Prostate gland (tissue), 2 donors: Measurements from ENCODE around the gene GULP1.
A peak's percentile ranks its signal among the peaks of the same experiment; 100 is the strongest.

Experiments used
- POLR2A ChIP-seq: fragments of 450-650 bp; IDR thresholded peaks from one replicate; pipeline ENCODE4 v1.6.1; 2016; ENCODE audit warnings: antibody characterized with exemption, mild to moderate bottlenecking
- TF ChIP-seq, protein P1 (sequence below), 4 experiments: fragments of 200-600 bp in 2 of 4; fragments of 450-650 bp in 2 of 4; sonication (generic) in 2 of 4; IDR thresholded peaks; 1 replicate in 3 of 4; 2 replicates in 1 of 4; pipeline ENCODE4 v1.5.1; 2016 to 2019; ENCODE audit warnings: antibody characterized with exemption in 4 of 4, mild to moderate bottlenecking in 2 of 4, moderate library complexity in 2 of 4

DNA sequence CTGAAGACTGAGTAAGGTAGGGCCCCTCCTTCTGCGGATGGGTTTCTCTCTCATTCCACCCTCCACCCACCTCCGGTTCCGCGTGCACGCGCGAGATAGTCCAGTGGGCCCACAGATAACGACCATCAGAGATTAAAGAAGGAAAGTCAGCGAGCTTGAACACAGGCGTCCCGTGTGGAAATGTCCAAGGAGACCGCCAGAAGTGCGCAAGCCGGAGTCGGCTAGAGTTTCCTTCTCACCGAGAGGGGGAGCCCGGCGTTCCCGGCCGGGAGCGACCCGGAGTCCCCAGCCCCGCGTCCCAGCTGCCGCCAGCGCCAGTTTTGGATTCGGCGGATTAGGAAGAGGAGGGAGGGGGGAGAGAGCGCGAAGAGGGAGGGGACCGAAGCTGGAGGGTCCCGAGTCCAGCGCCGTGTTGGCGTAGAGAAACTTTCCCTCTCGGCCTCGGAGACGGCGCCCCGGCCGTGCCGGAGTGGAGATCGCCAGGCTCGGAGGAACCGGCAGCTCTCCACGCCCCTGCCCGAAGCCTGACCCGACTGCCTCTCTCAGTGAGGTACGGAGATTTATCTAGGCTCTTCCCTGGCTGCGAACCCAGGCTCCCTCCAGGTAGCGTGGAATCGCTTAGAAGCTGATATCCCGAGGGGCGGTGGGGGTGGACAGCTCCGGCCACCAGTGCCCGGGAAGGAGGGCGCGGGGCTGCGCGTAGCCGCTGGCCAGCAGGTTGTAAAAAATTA, at the start of gene GULP1:
- TF ChIP-seq, protein P1, sequence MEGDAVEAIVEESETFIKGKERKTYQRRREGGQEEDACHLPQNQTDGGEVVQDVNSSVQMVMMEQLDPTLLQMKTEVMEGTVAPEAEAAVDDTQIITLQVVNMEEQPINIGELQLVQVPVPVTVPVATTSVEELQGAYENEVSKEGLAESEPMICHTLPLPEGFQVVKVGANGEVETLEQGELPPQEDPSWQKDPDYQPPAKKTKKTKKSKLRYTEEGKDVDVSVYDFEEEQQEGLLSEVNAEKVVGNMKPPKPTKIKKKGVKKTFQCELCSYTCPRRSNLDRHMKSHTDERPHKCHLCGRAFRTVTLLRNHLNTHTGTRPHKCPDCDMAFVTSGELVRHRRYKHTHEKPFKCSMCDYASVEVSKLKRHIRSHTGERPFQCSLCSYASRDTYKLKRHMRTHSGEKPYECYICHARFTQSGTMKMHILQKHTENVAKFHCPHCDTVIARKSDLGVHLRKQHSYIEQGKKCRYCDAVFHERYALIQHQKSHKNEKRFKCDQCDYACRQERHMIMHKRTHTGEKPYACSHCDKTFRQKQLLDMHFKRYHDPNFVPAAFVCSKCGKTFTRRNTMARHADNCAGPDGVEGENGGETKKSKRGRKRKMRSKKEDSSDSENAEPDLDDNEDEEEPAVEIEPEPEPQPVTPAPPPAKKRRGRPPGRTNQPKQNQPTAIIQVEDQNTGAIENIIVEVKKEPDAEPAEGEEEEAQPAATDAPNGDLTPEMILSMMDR (IDR thresholded peaks at IDR 0.05): peak; percentile 28 to 73 (median 57)
- TF ChIP-seq POLR2A: peak; percentile 19
